ENCODE data around the gene RFX3.

- TF ChIP-seq, protein P1, sequence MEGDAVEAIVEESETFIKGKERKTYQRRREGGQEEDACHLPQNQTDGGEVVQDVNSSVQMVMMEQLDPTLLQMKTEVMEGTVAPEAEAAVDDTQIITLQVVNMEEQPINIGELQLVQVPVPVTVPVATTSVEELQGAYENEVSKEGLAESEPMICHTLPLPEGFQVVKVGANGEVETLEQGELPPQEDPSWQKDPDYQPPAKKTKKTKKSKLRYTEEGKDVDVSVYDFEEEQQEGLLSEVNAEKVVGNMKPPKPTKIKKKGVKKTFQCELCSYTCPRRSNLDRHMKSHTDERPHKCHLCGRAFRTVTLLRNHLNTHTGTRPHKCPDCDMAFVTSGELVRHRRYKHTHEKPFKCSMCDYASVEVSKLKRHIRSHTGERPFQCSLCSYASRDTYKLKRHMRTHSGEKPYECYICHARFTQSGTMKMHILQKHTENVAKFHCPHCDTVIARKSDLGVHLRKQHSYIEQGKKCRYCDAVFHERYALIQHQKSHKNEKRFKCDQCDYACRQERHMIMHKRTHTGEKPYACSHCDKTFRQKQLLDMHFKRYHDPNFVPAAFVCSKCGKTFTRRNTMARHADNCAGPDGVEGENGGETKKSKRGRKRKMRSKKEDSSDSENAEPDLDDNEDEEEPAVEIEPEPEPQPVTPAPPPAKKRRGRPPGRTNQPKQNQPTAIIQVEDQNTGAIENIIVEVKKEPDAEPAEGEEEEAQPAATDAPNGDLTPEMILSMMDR (conservative IDR thresholded peaks at IDR 0.05; ENCODE audit: low read depth, low read length) = no peak
- TF ChIP-seq EZH2 (IDR thresholded peaks at IDR 0.05; ENCODE audit: borderline replicate concordance, low read depth, low read length, poor library complexity, severe bottlenecking) = no peak
Measured at GRCh38 chr9:3296536-3296935, 229.3 kb downstream of the RFX3 start.
